ENCODE data around the gene S100P.

- TF ChIP-seq CTCF (IDR thresholded peaks at IDR 0.05; ENCODE audit: low read length) (no peak), EZH2 (IDR thresholded peaks at IDR 0.05; ENCODE audit: borderline replicate concordance, low read length) (no peak)
Measured at GRCh38 chr4:6695660-6696610, 2.3 kb downstream of the S100P start.

Data from OCI-LY1 (cell line).